ENCODE results near the gene CHST3. TPM values are rescaled to one million over a fixed set of nuclear protein-coding genes. Genes with fewer than 3 reads are reported as not detected.

CHST3 gene
- total RNA-seq, 1 donor: 58.3 TPM

DNA sequence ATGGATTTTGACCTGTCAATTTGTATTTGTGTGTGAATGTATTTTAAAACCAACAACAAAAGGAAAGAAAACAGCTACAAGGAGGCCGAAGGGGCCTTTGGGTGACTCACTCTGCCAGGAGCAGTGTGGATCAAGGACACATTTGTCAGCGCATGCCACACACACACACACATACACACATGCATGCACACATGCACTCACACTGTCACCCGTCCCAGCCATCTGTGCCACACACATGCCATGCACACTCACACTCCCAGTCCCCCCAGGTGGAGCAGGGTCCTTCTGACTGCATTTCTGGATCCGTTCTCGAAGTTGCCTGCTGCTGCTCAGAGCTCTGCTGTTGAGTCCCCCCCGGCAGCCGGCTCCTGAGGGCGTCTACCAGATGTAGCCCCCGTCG, 98.2 kb downstream of the CHST3 start:
- TF ChIP-seq, protein P1, sequence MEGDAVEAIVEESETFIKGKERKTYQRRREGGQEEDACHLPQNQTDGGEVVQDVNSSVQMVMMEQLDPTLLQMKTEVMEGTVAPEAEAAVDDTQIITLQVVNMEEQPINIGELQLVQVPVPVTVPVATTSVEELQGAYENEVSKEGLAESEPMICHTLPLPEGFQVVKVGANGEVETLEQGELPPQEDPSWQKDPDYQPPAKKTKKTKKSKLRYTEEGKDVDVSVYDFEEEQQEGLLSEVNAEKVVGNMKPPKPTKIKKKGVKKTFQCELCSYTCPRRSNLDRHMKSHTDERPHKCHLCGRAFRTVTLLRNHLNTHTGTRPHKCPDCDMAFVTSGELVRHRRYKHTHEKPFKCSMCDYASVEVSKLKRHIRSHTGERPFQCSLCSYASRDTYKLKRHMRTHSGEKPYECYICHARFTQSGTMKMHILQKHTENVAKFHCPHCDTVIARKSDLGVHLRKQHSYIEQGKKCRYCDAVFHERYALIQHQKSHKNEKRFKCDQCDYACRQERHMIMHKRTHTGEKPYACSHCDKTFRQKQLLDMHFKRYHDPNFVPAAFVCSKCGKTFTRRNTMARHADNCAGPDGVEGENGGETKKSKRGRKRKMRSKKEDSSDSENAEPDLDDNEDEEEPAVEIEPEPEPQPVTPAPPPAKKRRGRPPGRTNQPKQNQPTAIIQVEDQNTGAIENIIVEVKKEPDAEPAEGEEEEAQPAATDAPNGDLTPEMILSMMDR (IDR thresholded peaks at IDR 0.05; ENCODE audit: insufficient read depth, low read depth, low read length): no peak
- H3K4me3 ChIP-seq (ENCODE audit: low read depth, low read length): no peak overlapping the region
- no peak for DNase-seq (ENCODE audit: low read depth)

Other genes with a start within 250 kb of the CHST3 start
- gene C10orf105, start 244.6 kb upstream of the CHST3 start, total RNA-seq: under 0.01 TPM in 1 of 2 replicates, not detected in the other
- 26.1 and 57.4 TPM in 2 replicates for gene VSIR, start 190.9 kb upstream of the CHST3 start, total RNA-seq
- gene PSAP, start 113.1 kb upstream of the CHST3 start, total RNA-seq: 521 and 543 TPM in 2 replicates
- under 0.01 TPM in 1 of 2 replicates, not detected in the other for gene SPOCK2, start 124.2 kb downstream of the CHST3 start, total RNA-seq